Cardiac muscle cell (in vitro differentiated cells and primary cell): ENCODE results near the gene L3MBTL1. TPM values are rescaled to one million over a fixed set of nuclear protein-coding genes. Genes with fewer than 3 reads are reported as not detected.

Source experiments
- DNase-seq, 2 donors: peaks; one replicate each; pipeline versions ENCODE4 v3.0.0 to v3.0.0-alpha.2; 2010 to 2017; ENCODE audit warnings: low read depth in 1 of 2, low spot score in 1 of 2
- H3K27ac ChIP-seq: fragments of 200-600 bp; sonication (generic); 2 replicates; pipeline ENCODE4 v1.5.1; 2016
- H3K27me3 ChIP-seq: fragments of 200-600 bp; sonication (generic); 2 replicates; pipeline ENCODE4 v1.6.0; 2016; ENCODE audit warnings: control low read depth
- H3K36me3 ChIP-seq: fragments of 200-600 bp; sonication (generic); 2 replicates; pipeline ENCODE4 v1.5.1; 2016; ENCODE audit warnings: control low read depth
- H3K4me1 ChIP-seq: fragments of 200-600 bp; sonication (generic); 2 replicates; pipeline ENCODE4 v1.8.1; 2017; ENCODE audit warnings: low read depth, mild to moderate bottlenecking, mixed run types
- H3K4me3 ChIP-seq: fragments of 200-600 bp; sonication (generic); 2 replicates; pipeline ENCODE4 v1.5.1; 2016; ENCODE audit warnings: mild to moderate bottlenecking
- H3K9me3 ChIP-seq: fragments of 200-600 bp; sonication (generic); 2 replicates; pipeline ENCODE4 v1.5.1; 2017; ENCODE audit warnings: low read depth, mild to moderate bottlenecking, control low read depth
- CTCF ChIP-seq: IDR thresholded peaks from 2 replicates; pipeline ENCODE4 v1.5.1; 2012; ENCODE audit warnings: low read depth, mild to moderate bottlenecking, low read length
- polyA plus RNA-seq: library from polyadenylated mRNA; unstranded; fragments of >200 nt; fragmentation: Nextera tagmentation; extraction: Ambion mirVana; gene quantifications from 2 replicates; pipeline ENCODE4 v1.2.1, GENCODE V29; 2016
- total RNA-seq: library from RNA; depleted of rRNA; stranded (reverse); fragments of >200 nt; gene quantifications from 2 replicates; pipeline ENCODE4 v1.2.3, GENCODE V29; 2016

The L3MBTL1 gene
- total and polyA plus RNA-seq, 2 experiments from 2014 or later, result 17.8 to 115 TPM

- Histone ChIP-seq H3K27me3 (no peaks in the 10 kb centered on the region), H3K4me1 (no peaks in the 10 kb centered on the region), H3K27ac (no peak overlapping the region), H3K9me3 (no peaks in the 10 kb centered on the region), H3K4me3 (no peak overlapping the region), H3K36me3 (peaks cover 10% of the 10 kb centered on the region)
- DNase-seq, result no peak
- TF ChIP-seq CTCF, result no peak
Observed at GRCh38 chr20:43541214-43541613, 33.7 kb downstream of the L3MBTL1 start.

- DNase-seq, result no peak
- Histone ChIP-seq H3K27me3 (no peaks in the 10 kb centered on the region), H3K27ac (no peak overlapping the region), H3K9me3 (no peaks in the 10 kb centered on the region), H3K4me3 (no peak overlapping the region), H3K4me1 (no peaks in the 10 kb centered on the region), H3K36me3 (peaks cover 10% of the 10 kb centered on the region)
- no peak for TF ChIP-seq CTCF
Observed at GRCh38 chr20:43542161-43542560, 34.7 kb downstream of the L3MBTL1 start.

GRCh38 chr20:43542674-43543073 lies 35.2 kb downstream of the L3MBTL1 start:
- TF ChIP-seq CTCF, result no peak
- no peak overlapping the region for H3K27ac ChIP-seq
- H3K36me3 ChIP-seq, result peaks cover 10% of the 10 kb centered on the region
- H3K4me3 ChIP-seq, result no peak overlapping the region
- H3K27me3 ChIP-seq, result no peaks in the 10 kb centered on the region
- no peak for DNase-seq
- no peaks in the 10 kb centered on the region for H3K4me1 ChIP-seq
- no peaks in the 10 kb centered on the region for H3K9me3 ChIP-seq

GRCh38 chr20:43543138-43543537 lies 35.6 kb downstream of the L3MBTL1 start:
- Histone ChIP-seq H3K27ac (no peak overlapping the region), H3K27me3 (no peaks in the 10 kb centered on the region), H3K36me3 (peaks cover 10% of the 10 kb centered on the region), H3K4me3 (no peak overlapping the region), H3K4me1 (no peaks in the 10 kb centered on the region), H3K9me3 (no peaks in the 10 kb centered on the region)
- no peak for TF ChIP-seq CTCF
- DNase-seq, result no peak

GRCh38 chr20:43544501-43544900 lies 37.0 kb downstream of the L3MBTL1 start:
- H3K27me3 ChIP-seq, result no peaks in the 10 kb centered on the region
- no peak overlapping the region for H3K4me3 ChIP-seq
- no peak overlapping the region for H3K27ac ChIP-seq
- no peak for DNase-seq
- no peaks in the 10 kb centered on the region for H3K9me3 ChIP-seq
- no peak for TF ChIP-seq CTCF
- H3K4me1 ChIP-seq, result no peaks in the 10 kb centered on the region
- peaks cover 10% of the 10 kb centered on the region for H3K36me3 ChIP-seq
